HepG2 (cell line): ENCODE measurements around the gene HSF2BP. TPM values are rescaled to one million over a fixed set of nuclear protein-coding genes. Genes with fewer than 3 reads are reported as not detected.

Source experiments
- ATF7 ChIP-seq, 2 experiments: fragments of 450-650 bp in 1 of 2; sonication (generic) in 1 of 2; formaldehyde crosslinking in 1 of 2; IDR thresholded peaks; 2 replicates each; pipeline versions ENCODE4 v1.4.0 to v1.6.1; 2016 to 2020; ENCODE audit warnings: antibody characterized with exemption in 1 of 2, mild to moderate bottlenecking in 1 of 2, missing genetic modification reagents in 1 of 2
- CENPX ChIP-seq: sonication (generic); formaldehyde crosslinking; IDR thresholded peaks from 2 replicates; pipeline ENCODE4 v1.9.0; 2021; ENCODE audit warnings: mild to moderate bottlenecking, missing genetic modification reagents, moderate library complexity
- FOXO1 ChIP-seq: sonication (generic); formaldehyde crosslinking; IDR thresholded peaks from 2 replicates; pipeline ENCODE4 v1.4.0; 2020; ENCODE audit warnings: missing genetic modification reagents
- GABPA ChIP-seq, 2 experiments: IDR thresholded peaks; 2 replicates each; pipeline ENCODE4 v1.6.1; 2011 to 2016; ENCODE audit warnings: low read depth in 2 of 2, low read length in 1 of 2, missing biosample characterization in 1 of 2, missing genetic modification characterization in 1 of 2
- HDAC2 ChIP-seq: sonication (generic); formaldehyde crosslinking; IDR thresholded peaks from 2 replicates; pipeline ENCODE4 v1.4.0; 2020; ENCODE audit warnings: missing genetic modification reagents
- HES4 ChIP-seq: sonication (generic); formaldehyde crosslinking; IDR thresholded peaks from 2 replicates; pipeline ENCODE4 v1.9.0; 2021; ENCODE audit warnings: mild to moderate bottlenecking, missing genetic modification reagents, borderline replicate concordance
- MXD4 ChIP-seq: IDR thresholded peaks from 2 replicates; pipeline ENCODE4 v1.6.1; 2016; ENCODE audit warnings: mild to moderate bottlenecking, missing biosample characterization, missing genetic modification reagents
- NCOA5 ChIP-seq: sonication (generic); formaldehyde crosslinking; IDR thresholded peaks from 2 replicates; pipeline ENCODE4 v1.4.0; 2020; ENCODE audit warnings: missing genetic modification reagents
- NCOR1 ChIP-seq: fragments of 200-600 bp; sonication (generic); IDR thresholded peaks from 2 replicates; pipeline ENCODE4 v1.7.0; 2017; ENCODE audit warnings: antibody characterized with exemption, low read length, borderline replicate concordance
- NR2C2 ChIP-seq: sonication (generic); formaldehyde crosslinking; IDR thresholded peaks from 2 replicates; pipeline ENCODE4 v1.4.0; 2020; ENCODE audit warnings: missing genetic modification reagents, mild to moderate bottlenecking, moderate library complexity, borderline replicate concordance
- PAX8 ChIP-seq: sonication (generic); formaldehyde crosslinking; IDR thresholded peaks from 2 replicates; pipeline ENCODE4 v1.8.0; 2022; ENCODE audit warnings: mild to moderate bottlenecking, missing genetic modification reagents, borderline replicate concordance
- PHF5A ChIP-seq: IDR thresholded peaks from one replicate; pipeline ENCODE4 v1.6.1; 2018; ENCODE audit warnings: low read depth, missing genetic modification reagents; ENCODE audit not compliant: unreplicated experiment
- PPARG ChIP-seq: conservative IDR thresholded peaks from 2 replicates; pipeline ENCODE4 v1.6.1; 2016; ENCODE audit warnings: missing biosample characterization, missing genetic modification reagents
- RBM39 ChIP-seq: fragments of 200-400 bp; formaldehyde crosslinking; IDR thresholded peaks from one replicate; pipeline ENCODE4 v1.6.1; 2018; ENCODE audit warnings: antibody characterized with exemption, mild to moderate bottlenecking, low read depth, low read length; ENCODE audit not compliant: poor library complexity, severe bottlenecking
- SCMH1 ChIP-seq: sonication (generic); formaldehyde crosslinking; IDR thresholded peaks from 2 replicates; pipeline ENCODE4 v1.9.0; 2021; ENCODE audit warnings: missing genetic modification reagents, mild to moderate bottlenecking, borderline replicate concordance
- SNAPC4 ChIP-seq: sonication (generic); formaldehyde crosslinking; IDR thresholded peaks from 2 replicates; pipeline ENCODE4 v1.4.0; 2020; ENCODE audit warnings: mild to moderate bottlenecking, missing genetic modification reagents
- ZFP82 ChIP-seq: sonication (generic); formaldehyde crosslinking; IDR thresholded peaks from 2 replicates; pipeline ENCODE4 v1.5.1; 2020; ENCODE audit warnings: mild to moderate bottlenecking, missing genetic modification reagents, borderline replicate concordance
- ZNF530 ChIP-seq: sonication (generic); formaldehyde crosslinking; IDR thresholded peaks from 2 replicates; pipeline ENCODE4 v1.5.0; 2020; ENCODE audit warnings: low read depth, mild to moderate bottlenecking, missing genetic modification reagents
- ZNF878 ChIP-seq: sonication (generic); formaldehyde crosslinking; IDR thresholded peaks from 2 replicates; pipeline ENCODE4 v1.8.1; 2023; ENCODE audit warnings: mild to moderate bottlenecking, missing genetic modification reagents, moderate library complexity
- polyA plus RNA-seq, 8 experiments: library from polyadenylated mRNA; depleted of rRNA in 3 of 8; stranded (reverse) in 7 of 8; unstranded in 1 of 8; fragments of >200 nt; fragmentation: Illumina TruSeq in 4 of 8; extraction: Trizol in 4 of 8; gene quantifications; 2 replicates each; pipeline versions ENCODE4 v1.2.1 to v1.2.3, GENCODE V29; 2011 to 2016; ENCODE audit warnings: low read depth in 4 of 8, missing spikeins in 1 of 8, mixed read lengths in 1 of 8; ENCODE audit not compliant: insufficient read depth in 1 of 8
- total RNA-seq, 5 experiments: library from RNA; depleted of rRNA; stranded (reverse); fragments of >200 nt; fragmentation: Illumina TruSeq; extraction: Trizol; gene quantifications; 2 replicates each; pipeline ENCODE4 v1.2.3, GENCODE V29; 2016; ENCODE audit warnings: low read depth in 1 of 5
- TF ChIP-seq, protein P1 (sequence below): sonication (generic); formaldehyde crosslinking; IDR thresholded peaks from 2 replicates; pipeline ENCODE4 v1.5.0; 2020; ENCODE audit warnings: missing genetic modification reagents, mild to moderate bottlenecking, borderline replicate concordance
- TF ChIP-seq, protein P2 (sequence below): sonication (generic); formaldehyde crosslinking; IDR thresholded peaks from 2 replicates; pipeline ENCODE4 v1.5.1; 2020; ENCODE audit warnings: mild to moderate bottlenecking, missing genetic modification reagents, moderate library complexity
- TF ChIP-seq, protein P3 (sequence below): sonication (generic); formaldehyde crosslinking; IDR thresholded peaks from 2 replicates; pipeline ENCODE4 v1.5.0; 2020; ENCODE audit warnings: missing genetic modification reagents

HSF2BP gene
- total and polyA plus RNA-seq, 2 of the 13 experiments (the other 11 are each of a cell fraction or from before 2014, with no cell fraction given), result 0.67 to 2.2 TPM

GRCh38 chr21:43585924-43586413 is 73.3 kb downstream of the HSF2BP start (continued):
- TF ChIP-seq HDAC2 (CRISPR knock-in tag), result peak; percentile 92
- TF ChIP-seq CENPX (CRISPR knock-in tag), result no peak
- peak; percentile 37 for TF ChIP-seq PHF5A (CRISPR knock-in tag)
- no peak for TF ChIP-seq ZNF530 (CRISPR knock-in tag)
- TF ChIP-seq ZFP82 (CRISPR knock-in tag), result no peak
- no peak for TF ChIP-seq SCMH1
- TF ChIP-seq NR2C2 (CRISPR knock-in tag), result no peak
- peak; percentile 78; the same call in 1 of the 2 replicates for TF ChIP-seq ZNF878 (CRISPR knock-in tag)
- no peak for TF ChIP-seq GABPA (IDR thresholded peaks at IDR 0.05; ENCODE audit: low read depth, low read length)
- TF ChIP-seq GABPA (CRISPR knock-in tag; IDR thresholded peaks at IDR 0.05; ENCODE audit: low read depth), result peak; percentile 58; the same call in 1 of the 2 replicates
- TF ChIP-seq NCOA5 (CRISPR knock-in tag), result no peak
- no peak for TF ChIP-seq MXD4 (CRISPR knock-in tag)
- TF ChIP-seq, protein P1, sequence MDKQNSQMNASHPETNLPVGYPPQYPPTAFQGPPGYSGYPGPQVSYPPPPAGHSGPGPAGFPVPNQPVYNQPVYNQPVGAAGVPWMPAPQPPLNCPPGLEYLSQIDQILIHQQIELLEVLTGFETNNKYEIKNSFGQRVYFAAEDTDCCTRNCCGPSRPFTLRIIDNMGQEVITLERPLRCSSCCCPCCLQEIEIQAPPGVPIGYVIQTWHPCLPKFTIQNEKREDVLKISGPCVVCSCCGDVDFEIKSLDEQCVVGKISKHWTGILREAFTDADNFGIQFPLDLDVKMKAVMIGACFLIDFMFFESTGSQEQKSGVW (CRISPR knock-in tag), result no peak
- peak; percentile 70; the same call in 1 of the 2 replicates for TF ChIP-seq FOXO1
- TF ChIP-seq, protein P2, sequence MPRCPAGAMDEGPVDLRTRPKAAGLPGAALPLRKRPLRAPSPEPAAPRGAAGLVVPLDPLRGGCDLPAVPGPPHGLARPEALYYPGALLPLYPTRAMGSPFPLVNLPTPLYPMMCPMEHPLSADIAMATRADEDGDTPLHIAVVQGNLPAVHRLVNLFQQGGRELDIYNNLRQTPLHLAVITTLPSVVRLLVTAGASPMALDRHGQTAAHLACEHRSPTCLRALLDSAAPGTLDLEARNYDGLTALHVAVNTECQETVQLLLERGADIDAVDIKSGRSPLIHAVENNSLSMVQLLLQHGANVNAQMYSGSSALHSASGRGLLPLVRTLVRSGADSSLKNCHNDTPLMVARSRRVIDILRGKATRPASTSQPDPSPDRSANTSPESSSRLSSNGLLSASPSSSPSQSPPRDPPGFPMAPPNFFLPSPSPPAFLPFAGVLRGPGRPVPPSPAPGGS, result no peak
- TF ChIP-seq SNAPC4, result no peak
- no peak for TF ChIP-seq RBM39
- TF ChIP-seq HES4 (CRISPR knock-in tag), result no peak
- TF ChIP-seq, protein P3, sequence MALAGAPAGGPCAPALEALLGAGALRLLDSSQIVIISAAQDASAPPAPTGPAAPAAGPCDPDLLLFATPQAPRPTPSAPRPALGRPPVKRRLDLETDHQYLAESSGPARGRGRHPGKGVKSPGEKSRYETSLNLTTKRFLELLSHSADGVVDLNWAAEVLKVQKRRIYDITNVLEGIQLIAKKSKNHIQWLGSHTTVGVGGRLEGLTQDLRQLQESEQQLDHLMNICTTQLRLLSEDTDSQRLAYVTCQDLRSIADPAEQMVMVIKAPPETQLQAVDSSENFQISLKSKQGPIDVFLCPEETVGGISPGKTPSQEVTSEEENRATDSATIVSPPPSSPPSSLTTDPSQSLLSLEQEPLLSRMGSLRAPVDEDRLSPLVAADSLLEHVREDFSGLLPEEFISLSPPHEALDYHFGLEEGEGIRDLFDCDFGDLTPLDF (CRISPR knock-in tag), result no peak
- peak; percentile 81 for TF ChIP-seq PPARG (CRISPR knock-in tag)
- TF ChIP-seq NCOR1, result peak; percentile 32; the same call in 1 of the 2 replicates
- TF ChIP-seq ATF7 (IDR thresholded peaks at IDR 0.05), result no peak
- no peak for TF ChIP-seq ATF7 (CRISPR knock-in tag; IDR thresholded peaks at IDR 0.05)
- no peak for TF ChIP-seq PAX8 (CRISPR knock-in tag)
